Measurements from ENCODE around the gene BABAM2. TPM values are rescaled to one million over a fixed set of nuclear protein-coding genes. Genes with fewer than 3 reads are reported as not detected.

Gene BABAM2
- total RNA-seq, 1 experiment from 2014 or later = 43.5 TPM

GRCh38 chr2:28297531-28297930, 407.0 kb downstream of the BABAM2 start:
- DNase-seq = no peak
- Mint-ChIP-seq H3K27me3 (ENCODE audit: unreplicated experiment) (no peaks in the 10 kb centered on the region), H3K27ac (ENCODE audit: unreplicated experiment) (no peak overlapping the region), H3K4me3 (ENCODE audit: low read depth, unreplicated experiment) (no peak overlapping the region), H3K9me3 (ENCODE audit: low read depth, unreplicated experiment) (no peaks in the 10 kb centered on the region), H3K36me3 (ENCODE audit: insufficient read depth, unreplicated experiment) (no peaks in the 10 kb centered on the region), H3K4me1 (ENCODE audit: low read depth, unreplicated experiment) (peaks cover 6% of the 10 kb centered on the region)
- TF ChIP-seq, protein P1, sequence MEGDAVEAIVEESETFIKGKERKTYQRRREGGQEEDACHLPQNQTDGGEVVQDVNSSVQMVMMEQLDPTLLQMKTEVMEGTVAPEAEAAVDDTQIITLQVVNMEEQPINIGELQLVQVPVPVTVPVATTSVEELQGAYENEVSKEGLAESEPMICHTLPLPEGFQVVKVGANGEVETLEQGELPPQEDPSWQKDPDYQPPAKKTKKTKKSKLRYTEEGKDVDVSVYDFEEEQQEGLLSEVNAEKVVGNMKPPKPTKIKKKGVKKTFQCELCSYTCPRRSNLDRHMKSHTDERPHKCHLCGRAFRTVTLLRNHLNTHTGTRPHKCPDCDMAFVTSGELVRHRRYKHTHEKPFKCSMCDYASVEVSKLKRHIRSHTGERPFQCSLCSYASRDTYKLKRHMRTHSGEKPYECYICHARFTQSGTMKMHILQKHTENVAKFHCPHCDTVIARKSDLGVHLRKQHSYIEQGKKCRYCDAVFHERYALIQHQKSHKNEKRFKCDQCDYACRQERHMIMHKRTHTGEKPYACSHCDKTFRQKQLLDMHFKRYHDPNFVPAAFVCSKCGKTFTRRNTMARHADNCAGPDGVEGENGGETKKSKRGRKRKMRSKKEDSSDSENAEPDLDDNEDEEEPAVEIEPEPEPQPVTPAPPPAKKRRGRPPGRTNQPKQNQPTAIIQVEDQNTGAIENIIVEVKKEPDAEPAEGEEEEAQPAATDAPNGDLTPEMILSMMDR (IDR thresholded peaks at IDR 0.05; ENCODE audit: unreplicated experiment) = no peak
- no TSS peak for BruUV-seq (replicated peaks)
- intact Hi-C loops (cut with micrococcal nuclease; ENCODE audit: unreplicated experiment) = no loop called here
- CTCF ChIA-PET = no interaction called here

DNA sequence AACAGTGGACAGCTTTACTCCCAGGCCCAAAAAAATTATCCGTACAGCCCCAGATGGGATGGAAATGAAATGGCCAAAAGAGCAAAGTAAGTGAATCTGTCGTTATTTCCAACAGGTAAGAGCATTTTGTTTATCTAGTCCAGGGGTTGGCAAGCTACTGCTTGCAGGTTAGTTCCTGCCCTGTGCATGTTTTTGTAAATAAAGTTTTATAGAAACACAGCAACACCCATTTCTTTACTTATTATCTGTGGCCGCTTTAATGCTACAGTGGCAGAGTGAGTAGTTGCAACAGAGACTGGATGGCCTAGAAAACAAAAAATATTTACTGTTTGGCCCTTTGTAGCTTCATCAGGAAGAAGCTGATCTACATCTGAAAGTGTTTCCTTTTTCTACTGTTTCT, 407.9 kb downstream of the BABAM2 start:
- BruUV-seq (replicated peaks) = no TSS peak
- Mint-ChIP-seq H3K4me3 (ENCODE audit: low read depth, unreplicated experiment) (no peak overlapping the region), H3K27me3 (ENCODE audit: unreplicated experiment) (no peaks in the 10 kb centered on the region), H3K27ac (ENCODE audit: unreplicated experiment) (no peak overlapping the region), H3K4me1 (ENCODE audit: low read depth, unreplicated experiment) (peaks cover 6% of the 10 kb centered on the region), H3K9me3 (ENCODE audit: low read depth, unreplicated experiment) (no peaks in the 10 kb centered on the region), H3K36me3 (ENCODE audit: insufficient read depth, unreplicated experiment) (no peaks in the 10 kb centered on the region)
- CTCF ChIA-PET = no interaction called here
- no peak for DNase-seq
- intact Hi-C loops (cut with micrococcal nuclease; ENCODE audit: unreplicated experiment) = no loop called here
- TF ChIP-seq, protein P1 (IDR thresholded peaks at IDR 0.05; ENCODE audit: unreplicated experiment) = no peak

- Mint-ChIP-seq H3K36me3 (ENCODE audit: insufficient read depth, unreplicated experiment) (no peaks in the 10 kb centered on the region), H3K9me3 (ENCODE audit: low read depth, unreplicated experiment) (no peaks in the 10 kb centered on the region), H3K4me3 (ENCODE audit: low read depth, unreplicated experiment) (no peak overlapping the region), H3K4me1 (ENCODE audit: low read depth, unreplicated experiment) (peaks cover 6% of the 10 kb centered on the region), H3K27me3 (ENCODE audit: unreplicated experiment) (no peaks in the 10 kb centered on the region), H3K27ac (ENCODE audit: unreplicated experiment) (no peak overlapping the region)
- no TSS peak for BruUV-seq (replicated peaks)
- DNase-seq = no peak
- CTCF ChIA-PET = no interaction called here
- intact Hi-C loops (cut with micrococcal nuclease; ENCODE audit: unreplicated experiment) = no loop called here
- TF ChIP-seq, protein P1 (IDR thresholded peaks at IDR 0.05; ENCODE audit: unreplicated experiment) = no peak
Measured at GRCh38 chr2:28300485-28301341, 410.2 kb downstream of the BABAM2 start.

DNA sequence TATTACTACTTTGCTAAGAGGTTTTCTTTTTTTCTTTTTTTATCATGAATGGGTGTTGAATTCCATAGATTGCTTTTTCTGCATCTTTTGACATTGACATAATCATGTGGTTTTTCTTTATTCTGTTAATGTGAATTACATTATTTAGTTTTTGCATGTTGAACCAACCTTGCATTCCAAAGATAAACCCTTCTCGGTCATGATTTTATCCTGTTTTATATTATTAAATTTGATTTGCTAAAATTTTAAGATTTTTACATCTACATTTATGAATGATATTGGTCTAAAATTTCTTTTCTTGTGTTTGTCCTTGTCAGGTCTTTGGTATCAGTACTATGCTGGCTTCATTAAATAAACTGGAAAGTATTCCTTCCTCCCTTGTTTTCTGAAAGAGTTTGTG, 414.7 kb downstream of the BABAM2 start:
- BruUV-seq (replicated peaks) = no TSS peak
- TF ChIP-seq, protein P1 (IDR thresholded peaks at IDR 0.05; ENCODE audit: unreplicated experiment) = no peak
- Mint-ChIP-seq H3K27ac (ENCODE audit: unreplicated experiment) (no peak overlapping the region), H3K27me3 (ENCODE audit: unreplicated experiment) (no peaks in the 10 kb centered on the region), H3K9me3 (ENCODE audit: low read depth, unreplicated experiment) (no peaks in the 10 kb centered on the region), H3K4me1 (ENCODE audit: low read depth, unreplicated experiment) (no peaks in the 10 kb centered on the region), H3K4me3 (ENCODE audit: low read depth, unreplicated experiment) (no peak overlapping the region), H3K36me3 (ENCODE audit: insufficient read depth, unreplicated experiment) (no peaks in the 10 kb centered on the region)
- DNase-seq = no peak
- CTCF ChIA-PET = no interaction called here
- intact Hi-C loops (cut with micrococcal nuclease; ENCODE audit: unreplicated experiment) = no loop called here
